Esophagus mucosa (tissue), 1 donor: ENCODE results near the gene APBB2. TPM values are rescaled to one million over a fixed set of nuclear protein-coding genes. Genes with fewer than 3 reads are reported as not detected.
"Not testable (repeated sequence)": the region's sequence is repeated elsewhere in the genome, so short reads cannot be mapped to it uniquely, and the experiment has no call there.

Experiments used
- ATAC-seq: fragments of 200-7000 bp; cut with Tn5 transposase; one replicate; pipeline ENCODE4 v1.9.1; 2020
- total RNA-seq: library from RNA; stranded (reverse); gene quantifications from one replicate; pipeline ENCODE4 v1.2.4, GENCODE V29; 2023
- donor health status: DM: yes; HTN: yes; CAD: no.

APBB2 gene
- total RNA-seq, 1 donor from 2014 or later = 13.3 TPM

DNA sequence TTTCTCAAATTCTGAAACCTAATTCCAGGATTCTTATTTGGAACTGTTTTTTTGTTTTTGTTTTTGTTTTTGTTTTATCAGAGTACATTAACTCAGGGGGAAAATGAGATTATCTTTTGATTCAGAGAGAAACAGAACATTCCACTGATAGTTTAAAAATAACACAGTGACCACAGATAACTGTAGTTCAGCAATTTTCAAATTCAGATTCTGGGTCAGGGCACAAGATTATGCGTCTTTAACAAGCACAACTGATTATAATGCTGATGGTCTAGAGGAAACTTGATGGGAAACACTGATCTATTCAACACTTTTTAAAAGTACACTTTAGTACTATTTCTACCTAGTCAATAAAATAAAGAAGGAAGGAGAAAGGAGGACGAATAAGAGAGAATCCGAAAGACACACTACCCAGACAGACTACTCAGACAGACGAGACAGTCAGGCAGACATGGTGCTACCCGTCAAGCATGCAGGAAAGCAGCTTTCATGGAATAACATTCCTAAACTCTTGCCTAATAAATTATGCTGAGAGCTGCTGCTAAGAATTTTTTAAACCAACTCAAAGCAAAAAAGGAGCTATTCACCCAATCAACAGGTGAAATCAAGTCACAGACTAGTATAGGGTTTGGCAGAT lies 59.0 kb downstream of the APBB2 start:
- no peak for ATAC-seq

DNA sequence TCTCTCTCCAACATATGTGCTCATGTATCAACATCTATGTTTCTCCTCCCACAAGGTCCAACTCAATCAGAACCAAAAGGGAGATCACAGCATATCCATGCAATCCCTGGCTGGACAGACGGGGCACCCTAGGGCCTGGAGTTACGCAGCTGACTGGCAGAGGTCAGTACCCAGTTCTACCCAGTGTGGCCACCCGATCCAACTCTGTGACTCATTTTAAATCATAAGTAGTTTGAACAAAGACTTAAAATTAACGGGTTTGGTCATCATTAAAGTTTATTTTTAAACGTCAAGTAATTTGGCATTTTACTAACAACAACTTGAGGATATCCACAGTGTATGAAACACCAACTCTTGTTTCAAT lies 59.5 kb downstream of the APBB2 start:
- ATAC-seq = no peak

DNA sequence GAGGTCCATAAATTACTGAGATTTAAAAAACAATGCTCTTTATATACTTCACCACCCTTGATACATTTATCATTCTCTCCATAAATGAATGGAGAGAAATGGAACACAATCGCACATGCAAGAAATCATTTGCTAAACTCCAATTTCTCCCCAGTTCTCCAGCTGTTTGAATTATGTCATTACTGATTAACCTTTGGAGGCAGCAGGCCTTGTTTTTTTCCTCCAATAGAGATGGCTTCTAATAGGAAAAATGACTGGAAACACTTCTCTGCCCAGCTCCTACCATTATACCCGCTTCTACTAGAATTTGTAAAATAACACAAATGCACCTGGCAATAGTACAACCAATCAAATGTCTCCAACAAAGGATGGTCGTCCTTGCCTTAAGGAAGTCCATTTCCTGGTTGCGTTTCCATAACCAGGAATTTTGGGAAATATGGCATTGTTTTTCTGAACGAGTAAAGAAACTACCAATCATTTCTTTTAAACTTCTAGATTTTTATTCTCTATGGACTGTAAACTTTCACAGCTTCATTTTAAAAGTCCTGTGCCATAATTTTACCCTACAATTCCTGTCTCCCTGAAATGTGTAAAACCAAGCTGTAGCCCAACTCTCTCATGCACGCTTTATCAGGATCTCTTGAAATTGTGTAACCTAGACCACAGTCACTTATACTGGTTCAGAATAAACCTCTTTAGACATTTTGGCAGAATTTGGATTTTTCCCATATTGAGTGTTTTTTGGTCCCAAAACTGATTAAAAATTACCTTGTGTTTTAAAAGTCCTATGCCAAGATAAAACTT lies 60.1 kb downstream of the APBB2 start:
- ATAC-seq = no peak

DNA sequence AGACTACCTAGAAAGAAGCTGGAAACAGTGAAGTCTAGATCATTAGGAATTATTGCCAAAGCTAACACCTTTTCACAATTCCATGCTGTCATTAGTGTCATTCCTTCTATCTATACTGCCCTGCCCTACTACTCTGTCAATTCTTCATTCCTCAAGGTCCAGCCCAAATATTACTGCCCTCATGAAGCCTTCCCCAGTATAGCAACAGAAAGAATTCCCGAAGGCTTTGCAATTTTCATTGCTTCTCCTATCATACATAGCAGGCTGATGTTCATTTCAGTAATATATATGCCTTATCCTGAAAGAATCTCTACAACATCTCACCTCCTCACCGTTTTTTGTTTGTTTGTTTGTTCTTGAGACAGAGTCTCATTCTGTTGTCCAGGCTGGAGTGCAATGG lies 63.9 kb downstream of the APBB2 start:
- ATAC-seq = no peak

DNA sequence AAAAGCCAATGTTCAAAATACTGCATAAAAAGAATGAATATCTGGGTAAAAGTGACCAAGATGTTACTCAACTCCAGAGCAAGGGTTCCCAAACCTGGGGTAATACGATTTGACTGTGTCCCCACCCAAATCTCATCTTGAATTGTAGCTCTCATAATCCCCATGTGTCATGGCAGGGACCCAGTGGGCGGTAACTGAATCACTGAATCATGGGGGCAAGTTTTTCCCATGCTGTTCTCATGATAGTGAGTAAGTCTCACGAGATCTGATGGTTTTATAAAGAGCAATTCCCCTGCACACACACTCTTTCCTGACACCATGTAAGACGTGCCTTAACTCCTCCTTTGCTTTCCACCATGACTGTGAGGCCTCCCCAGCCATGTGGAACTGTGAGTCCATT lies 64.8 kb downstream of the APBB2 start:
- not testable (repeated sequence) for ATAC-seq

DNA sequence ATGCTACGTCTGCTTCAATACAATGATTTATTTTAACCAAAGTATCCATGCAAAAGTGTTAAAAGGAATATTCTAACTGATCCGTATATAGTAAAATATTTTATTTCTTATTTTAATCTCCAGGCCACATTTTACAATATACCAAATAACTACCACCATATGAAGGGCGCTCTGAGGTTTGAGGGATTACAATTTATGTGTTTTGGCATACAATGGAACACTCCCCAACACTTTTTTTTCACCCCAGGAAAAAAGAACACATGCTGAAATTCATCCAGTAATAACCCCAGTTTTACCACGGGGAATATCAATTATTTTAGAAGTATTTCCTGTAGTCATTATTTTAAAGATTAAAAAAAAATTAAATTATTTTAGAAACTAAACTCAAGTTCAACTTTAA lies 65.4 kb downstream of the APBB2 start:
- ATAC-seq = no peak

DNA sequence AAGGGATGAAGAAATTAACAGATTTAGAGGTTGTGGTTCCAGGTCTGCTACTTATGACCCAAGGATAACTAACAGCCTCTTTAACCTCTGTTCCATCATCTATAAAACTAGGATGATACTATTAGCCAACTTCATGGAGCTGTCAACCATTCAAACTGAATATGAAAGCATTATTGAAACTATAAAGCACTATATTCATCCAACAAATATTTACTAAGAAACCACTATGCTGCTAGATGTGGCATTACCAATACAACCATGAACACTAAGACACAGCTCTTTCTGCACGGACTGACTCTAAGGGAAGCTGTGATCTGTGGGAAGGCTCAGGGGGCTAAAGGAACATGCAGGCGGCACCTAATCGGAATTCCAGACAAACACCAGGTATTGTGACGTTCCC lies 66.0 kb downstream of the APBB2 start:
- no peak for ATAC-seq

DNA sequence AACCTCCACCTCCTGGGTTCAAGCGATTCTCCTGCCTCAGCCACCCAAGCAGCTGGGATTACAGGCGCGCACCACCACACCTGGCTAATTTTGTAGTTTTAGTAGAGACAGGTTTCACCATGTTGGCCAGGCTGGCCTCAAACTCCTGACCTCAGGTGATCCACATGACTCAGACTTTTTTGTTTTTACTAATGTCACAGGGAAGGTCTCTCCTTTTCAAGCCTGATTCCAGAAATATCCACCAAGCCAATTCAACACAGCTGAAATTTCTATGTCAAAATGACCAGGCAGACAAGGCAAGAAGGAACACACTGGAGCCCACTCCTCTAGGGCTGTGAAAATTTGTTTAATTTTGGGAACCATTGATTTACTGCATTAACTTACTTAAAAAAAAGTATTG lies 66.8 kb downstream of the APBB2 start:
- not testable (repeated sequence) for ATAC-seq

DNA sequence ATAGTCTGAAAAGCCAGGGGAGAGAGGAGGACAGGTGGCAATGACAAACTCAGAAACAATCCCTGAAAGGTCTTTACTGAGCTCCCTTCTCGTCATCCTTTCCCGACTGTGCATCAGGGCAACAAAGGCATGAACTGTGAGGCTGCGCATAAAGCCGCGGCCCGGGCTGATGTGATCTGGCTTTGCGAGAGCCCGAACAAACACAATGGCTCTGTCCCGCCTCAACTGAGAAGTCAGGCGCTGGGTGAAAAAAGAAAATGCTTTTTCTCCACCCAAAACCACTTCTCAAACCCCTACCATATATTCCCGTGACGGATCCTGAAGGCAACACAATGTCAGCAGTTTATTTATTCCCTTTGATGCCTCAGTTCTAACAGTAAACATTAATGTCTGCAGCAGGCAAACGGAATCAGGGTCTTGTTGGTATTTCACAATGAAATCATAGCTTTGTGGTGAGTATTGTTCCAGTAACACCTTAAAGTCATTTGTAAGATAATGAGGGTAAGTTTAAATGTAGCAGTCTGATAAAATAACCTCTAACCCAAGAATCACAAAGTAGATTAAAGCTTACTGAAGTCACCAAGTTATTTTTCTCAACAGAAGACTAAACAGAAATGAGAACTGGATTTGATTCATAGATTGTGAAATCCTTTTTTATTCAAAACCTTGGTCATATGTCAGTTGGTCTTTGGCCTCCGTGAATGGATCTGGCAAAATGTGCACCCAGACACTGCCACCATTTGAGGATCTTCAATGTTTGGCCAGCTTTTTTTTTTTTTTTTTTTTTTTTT lies 67.4 kb downstream of the APBB2 start:
- ATAC-seq = no peak

DNA sequence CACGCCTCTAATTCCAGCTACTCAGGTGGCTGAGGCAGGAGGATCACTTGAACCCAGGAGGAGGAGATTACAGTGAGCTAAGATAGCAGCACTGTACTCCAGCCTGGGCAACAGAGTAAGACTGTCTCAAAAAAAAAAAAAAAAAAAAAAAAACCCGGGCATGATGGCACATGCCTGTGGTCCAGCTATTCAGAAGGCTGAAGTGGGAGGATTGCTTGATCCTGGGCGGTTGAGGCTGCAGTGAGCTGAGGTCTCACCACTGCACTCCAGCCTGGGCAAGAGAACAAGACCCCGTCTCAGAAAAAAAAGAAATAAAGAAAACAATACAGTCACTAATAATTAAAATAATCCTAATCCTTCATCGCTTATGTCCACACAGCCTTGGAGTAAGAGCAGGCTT lies 68.1 kb downstream of the APBB2 start:
- ATAC-seq = no peak

DNA sequence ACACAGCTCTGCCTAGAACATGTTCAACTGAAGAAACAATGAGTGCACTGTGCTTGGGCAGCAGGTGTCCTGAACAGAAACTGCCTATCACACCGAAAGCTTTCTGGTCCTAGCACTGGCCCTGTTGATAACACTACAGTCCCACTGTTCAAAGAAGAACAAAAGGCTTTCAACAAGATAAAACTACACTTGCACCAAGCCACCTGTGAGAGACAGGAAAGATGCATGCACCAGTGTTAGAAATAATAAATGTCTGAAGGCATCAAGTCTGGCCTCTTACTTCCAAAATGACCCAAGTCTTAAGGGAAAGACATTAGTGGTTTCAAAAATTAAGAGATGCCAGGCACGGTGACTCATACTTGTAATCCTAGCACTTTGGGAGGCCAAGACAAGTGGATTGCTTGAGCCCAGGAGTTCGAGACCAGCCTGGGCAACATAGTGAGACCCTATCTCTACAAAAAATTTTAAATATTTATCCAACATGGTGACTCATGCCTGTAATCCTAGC lies 68.7 kb downstream of the APBB2 start:
- ATAC-seq = no peak

DNA sequence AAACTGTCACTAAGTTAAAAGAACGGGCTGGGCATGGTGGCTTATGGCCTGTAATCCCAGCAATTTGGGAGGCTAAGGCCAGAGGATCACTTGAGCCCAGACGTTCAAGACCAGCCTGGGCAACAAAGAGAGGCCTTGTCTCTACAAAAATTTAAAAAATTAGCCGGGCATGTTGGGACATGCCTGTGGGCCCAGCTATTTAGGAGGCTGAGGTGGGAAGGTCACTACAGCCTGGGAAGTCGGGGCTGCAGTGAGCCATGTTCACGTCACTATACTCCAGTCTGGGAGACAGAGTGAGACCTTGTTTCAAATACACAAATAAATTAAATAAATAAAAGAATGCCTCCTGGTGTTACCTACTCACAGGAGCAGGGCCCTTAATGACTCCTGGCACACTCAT lies 69.5 kb downstream of the APBB2 start:
- no peak for ATAC-seq

DNA sequence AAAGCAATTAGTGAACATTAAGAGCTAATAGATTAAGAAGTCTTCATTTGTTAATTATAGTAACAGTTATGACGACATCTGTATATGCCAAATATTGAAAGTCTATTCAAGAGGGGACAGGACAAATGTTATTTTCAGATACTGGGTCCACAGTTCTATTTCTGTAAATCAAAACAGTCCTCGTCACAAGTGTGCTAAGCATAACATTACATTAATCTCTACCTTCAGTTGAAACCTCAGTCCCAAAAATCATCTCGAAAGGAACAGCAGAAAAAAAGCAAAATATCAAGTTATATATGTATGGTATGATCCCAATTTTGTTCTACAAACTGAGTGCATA lies 70.3 kb downstream of the APBB2 start:
- no peak for ATAC-seq

DNA sequence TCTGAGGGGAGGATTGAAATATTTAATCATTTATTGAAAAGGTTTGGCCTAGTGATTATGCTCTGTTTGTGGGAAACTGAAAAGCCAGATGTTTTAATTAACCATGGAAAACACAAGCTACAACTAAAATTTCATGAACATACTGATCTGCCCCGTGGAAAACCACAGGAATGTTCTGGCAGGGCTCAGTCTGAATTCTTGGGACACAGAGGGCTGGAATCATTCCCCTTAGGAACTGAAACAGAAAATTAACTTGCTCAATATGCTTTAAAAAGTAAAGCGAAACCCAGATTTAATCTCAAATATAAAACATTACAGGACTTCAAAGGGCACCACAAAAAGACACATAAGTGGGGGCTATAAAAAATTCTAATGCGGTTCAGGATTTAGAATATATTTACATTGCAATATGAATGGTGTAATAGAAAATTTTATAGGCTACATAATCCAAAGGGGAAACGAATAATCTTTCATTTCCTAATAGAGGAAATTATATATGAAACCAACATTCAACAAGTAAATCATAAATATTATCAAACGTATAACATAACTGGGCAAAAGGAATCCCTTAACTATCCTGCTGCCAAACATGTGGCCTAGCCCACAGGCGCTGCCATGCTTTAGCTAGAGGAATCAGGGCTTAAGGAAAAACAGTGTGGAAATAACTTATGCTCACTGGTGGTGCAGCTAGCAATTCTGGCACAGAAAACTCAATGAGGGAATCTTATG lies 70.9 kb downstream of the APBB2 start:
- ATAC-seq = no peak

DNA sequence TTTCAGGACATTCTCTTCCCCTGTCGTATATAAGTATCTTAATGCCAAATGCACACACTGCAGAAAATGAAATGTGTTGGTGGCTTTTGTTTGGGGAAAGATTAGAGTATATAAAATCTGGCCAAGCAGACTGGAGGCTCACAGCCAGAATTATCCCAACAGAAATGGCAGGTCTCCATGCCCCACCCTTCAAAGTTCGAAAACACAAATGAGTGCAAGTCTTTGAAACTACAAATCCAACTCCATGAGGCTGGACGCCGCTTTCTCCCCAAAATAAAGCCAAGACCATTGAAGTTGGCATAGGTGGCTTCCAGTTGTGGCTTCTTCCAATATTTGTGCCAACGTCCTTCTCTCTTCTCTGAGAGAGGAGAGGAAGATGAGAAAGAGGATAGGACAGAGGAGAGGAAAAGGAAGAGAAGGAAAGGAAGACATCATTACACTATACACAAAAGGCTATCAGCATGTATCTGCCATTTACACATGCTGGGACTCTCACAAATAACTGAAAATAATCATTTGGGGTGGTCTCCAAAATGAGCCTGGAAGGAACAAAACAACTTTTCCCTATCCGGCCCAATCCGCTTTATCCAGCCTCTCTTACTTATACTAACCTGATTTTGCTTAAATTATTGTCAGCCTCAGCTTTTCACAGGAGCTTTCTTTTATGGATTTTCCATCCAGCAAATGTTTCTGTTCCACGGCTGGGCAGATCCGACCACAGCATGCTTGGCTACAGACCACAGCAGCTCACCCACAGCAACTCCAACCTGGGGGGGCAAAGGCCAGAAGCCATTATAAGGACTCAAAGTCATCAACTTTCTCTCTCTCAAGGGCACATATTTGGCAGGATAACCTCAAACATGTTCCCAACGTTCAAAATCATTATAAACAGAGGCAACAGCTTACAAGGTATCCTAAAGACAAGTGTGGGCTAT lies 71.7 kb downstream of the APBB2 start:
- ATAC-seq = no peak

DNA sequence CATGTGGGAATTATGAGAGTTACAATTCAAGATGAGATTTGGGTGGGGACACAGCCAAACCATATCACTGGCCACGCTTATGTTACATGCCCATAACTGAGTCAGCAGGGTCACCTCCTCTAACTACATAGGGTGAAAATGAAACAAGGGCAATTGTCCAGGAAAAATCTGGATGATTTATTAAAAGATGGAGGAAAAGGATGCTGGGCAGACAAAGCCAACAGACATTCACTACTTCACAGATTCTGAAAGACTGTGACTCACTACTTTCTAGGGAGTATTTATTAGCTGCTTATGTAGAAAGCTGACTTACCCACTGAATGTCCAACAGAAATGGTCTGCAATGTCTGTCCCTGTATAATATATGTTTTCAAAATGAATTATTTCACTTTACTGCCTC lies 72.4 kb downstream of the APBB2 start:
- peak; percentile 36 for ATAC-seq

DNA sequence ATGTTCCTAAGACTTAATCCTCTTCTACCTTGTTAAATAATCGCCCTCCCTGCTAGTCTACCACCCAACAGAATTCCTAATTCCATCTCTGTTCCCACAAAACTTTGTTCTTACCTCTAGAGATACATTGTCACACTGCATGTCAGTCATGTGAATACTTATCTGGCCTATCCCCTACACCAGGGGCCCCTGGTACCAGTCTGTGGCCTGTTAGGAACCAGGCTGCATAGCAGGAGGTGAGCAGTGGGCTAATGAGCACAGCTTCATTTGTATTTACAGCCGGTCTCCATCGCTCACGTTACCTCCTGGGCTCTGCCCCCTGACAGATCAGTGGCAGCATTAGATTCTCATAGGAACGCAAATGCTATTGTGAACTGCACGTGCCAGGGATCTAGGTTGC lies 73.9 kb downstream of the APBB2 start:
- ATAC-seq = no peak

DNA sequence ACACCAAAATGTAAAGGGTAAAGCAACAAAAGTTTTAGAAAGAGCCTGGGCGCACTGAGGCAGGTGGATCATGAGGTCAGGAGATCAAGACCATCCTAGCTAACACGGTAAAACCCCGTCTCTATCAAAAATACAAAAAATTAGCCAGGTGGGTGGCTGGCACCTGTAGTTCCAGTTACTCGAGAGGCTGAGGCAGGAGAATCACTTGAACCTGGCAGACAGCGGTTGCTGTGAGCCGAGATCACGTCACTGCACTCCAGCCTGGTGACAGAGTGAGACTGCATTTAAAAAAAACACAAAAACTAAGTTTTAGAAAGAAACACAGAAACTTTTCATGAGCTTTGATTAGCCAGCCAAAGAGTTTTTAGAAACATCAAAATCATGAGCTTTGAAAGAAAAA lies 76.5 kb downstream of the APBB2 start:
- no peak for ATAC-seq

DNA sequence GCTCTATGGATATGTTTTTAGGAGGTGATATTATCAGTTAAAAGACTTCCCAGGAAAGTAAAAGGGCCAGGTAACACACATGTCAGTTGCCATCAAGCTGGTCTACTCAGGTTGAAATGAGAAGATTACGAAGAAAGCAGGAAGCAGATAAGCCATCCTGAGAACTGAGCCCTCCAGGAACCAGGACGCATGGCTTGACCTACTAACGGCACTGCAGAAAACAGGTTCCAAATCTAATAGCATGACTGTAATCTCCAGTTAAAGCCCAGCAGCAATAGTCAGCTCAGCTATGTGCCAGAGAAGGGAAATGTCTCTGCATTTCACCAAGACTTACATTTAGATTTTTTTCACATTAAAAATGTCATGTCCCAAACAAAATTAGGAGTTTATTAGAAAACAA lies 77.9 kb downstream of the APBB2 start:
- ATAC-seq = no peak

DNA sequence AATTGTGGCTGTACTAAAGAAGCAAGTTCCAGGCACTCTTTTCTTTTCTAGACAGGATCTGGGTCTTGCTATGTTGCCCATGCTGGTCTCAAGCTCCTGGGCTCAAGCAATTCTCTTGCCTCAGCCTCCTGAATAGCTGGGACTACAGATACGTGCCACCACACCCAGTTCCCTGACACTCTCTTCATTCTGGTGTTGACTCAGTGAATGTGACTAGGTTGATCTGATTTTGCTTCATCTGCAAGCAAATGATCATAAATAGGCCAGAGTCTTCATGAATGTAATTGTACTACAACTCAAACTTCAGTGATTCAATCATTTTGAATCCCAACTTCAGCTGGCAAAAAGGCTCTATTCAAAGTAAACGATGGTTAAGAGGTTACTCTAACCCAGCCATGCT lies 78.5 kb downstream of the APBB2 start:
- peak; percentile 77 for ATAC-seq

DNA sequence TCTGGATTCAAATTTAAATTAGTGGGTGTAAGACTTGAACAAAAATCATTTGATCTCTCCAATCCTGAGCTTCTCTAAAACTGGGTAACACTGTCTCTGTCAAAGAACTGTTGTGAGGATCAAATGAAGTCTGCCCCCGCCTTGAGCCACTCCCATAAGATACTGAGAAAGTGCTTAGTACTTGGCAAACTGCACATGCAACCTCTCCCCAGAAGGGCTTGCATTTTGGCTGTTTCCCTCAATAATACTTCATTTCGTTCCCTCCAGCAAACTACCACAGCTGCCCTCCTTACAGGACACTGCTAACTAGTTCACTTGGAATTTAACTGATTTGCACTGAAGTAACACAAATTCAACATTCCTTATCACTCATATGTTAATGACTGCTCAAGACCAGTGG lies 79.8 kb downstream of the APBB2 start:
- no peak for ATAC-seq
